Gastrocnemius medialis (tissue), 4 donors: ENCODE measurements around the gene ZNF423.

Source experiments
- CTCF ChIP-seq, 5 experiments: fragments of 450-650 bp in 3 of 5; fragments of 200-600 bp in 2 of 5; sonication (generic) in 2 of 5; IDR thresholded peaks in 4 of 5; conservative IDR thresholded peaks in 1 of 5; 1 replicate in 4 of 5; 2 replicates in 1 of 5; pipeline ENCODE4 v1.5.1; 2016 to 2019; ENCODE audit warnings: antibody characterized with exemption in 5 of 5, mild to moderate bottlenecking in 3 of 5, moderate library complexity in 3 of 5
- POLR2A ChIP-seq, 2 donors: fragments of 450-650 bp; IDR thresholded peaks; one replicate each; pipeline ENCODE4 v1.6.1; 2017; ENCODE audit warnings: antibody characterized with exemption in 2 of 2, mild to moderate bottlenecking in 2 of 2, moderate library complexity in 2 of 2

- TF ChIP-seq CTCF (IDR thresholded peaks at IDR 0.05 in 4 of 5, conservative IDR thresholded peaks at IDR 0.05 in 1 of 5), result no peak
- TF ChIP-seq POLR2A (IDR thresholded peaks at IDR 0.05), result no peak
These were observed 400.5 kb downstream of the ZNF423 start for GRCh38 chr16:49455181-49455990.
